ENCODE results near the gene TRMT61A. TPM values are rescaled to one million over a fixed set of nuclear protein-coding genes. Genes with fewer than 3 reads are reported as not detected.

TRMT61A gene
- total RNA-seq, 4 donors from 2014 or later: 3.6 to 26.5 (median 8.7) TPM

GRCh38 chr14:103560691-103561090, 31.7 kb downstream of the TRMT61A start:
- Histone ChIP-seq H3K36me3 (no peaks in the 10 kb centered on the region), H3K9me3 (no peaks in the 10 kb centered on the region), H3K27ac (peak overlapping the region in 1 of 2 donors; percentile 95), H3K27me3 (no peaks in the 10 kb centered on the region), H3K4me3 (peak overlapping the region in 1 of 2 donors; percentile 98), H3K4me1 (peaks cover 20 to 29% of the 10 kb centered on the region in 2 donors)
- intact Hi-C loops (cut with DNase I; ENCODE audit: low total_unique reads): no loop called here
- DNase-seq: no peak
- TF ChIP-seq POLR2A (IDR thresholded peaks at IDR 0.05): no peak
- no peak for TF ChIP-seq CTCF (IDR thresholded peaks at IDR 0.05)

- H3K36me3 ChIP-seq: no peaks in the 10 kb centered on the region
- DNase-seq: peak; percentile 47 to 49
- TF ChIP-seq POLR2A (IDR thresholded peaks at IDR 0.05): no peak
- TF ChIP-seq CTCF (IDR thresholded peaks at IDR 0.05): no peak
- no peaks in the 10 kb centered on the region for H3K9me3 ChIP-seq
- intact Hi-C loops (cut with DNase I; ENCODE audit: low total_unique reads): no loop called here
- H3K27me3 ChIP-seq: no peaks in the 10 kb centered on the region
- H3K27ac ChIP-seq: peak overlapping the region; percentile 95 to 96
- peaks cover 20 to 29% of the 10 kb centered on the region in 2 donors for H3K4me1 ChIP-seq
- H3K4me3 ChIP-seq: peak overlapping the region; percentile 68 to 98
These were observed 32.6 kb downstream of the TRMT61A start for GRCh38 chr14:103561381-103562178.

- Histone ChIP-seq H3K4me1 (peaks cover 20 to 27% of the 10 kb centered on the region in 2 donors), H3K27ac (peak overlapping the region; percentile 95 to 96), H3K9me3 (no peaks in the 10 kb centered on the region), H3K36me3 (no peaks in the 10 kb centered on the region), H3K4me3 (peak overlapping the region; percentile 68 to 98), H3K27me3 (no peaks in the 10 kb centered on the region)
- peak in 1 of 2 donors; percentile 36 for DNase-seq
- TF ChIP-seq POLR2A (IDR thresholded peaks at IDR 0.05) (no peak), CTCF (IDR thresholded peaks at IDR 0.05) (no peak)
- intact Hi-C loops (cut with DNase I; ENCODE audit: low total_unique reads): no loop called here
These were observed 33.1 kb downstream of the TRMT61A start for GRCh38 chr14:103562179-103562428.

GRCh38 chr14:103562429-103563225, 33.6 kb downstream of the TRMT61A start, which contains the start of the genes BAG5 and COA8:
TSS of gene BAG5 (minus strand) at chr14:103562657. CDS start at chr14:103561164, 1,493 bp downstream.
TSS of gene COA8 (plus strand) at chr14:103562960. CDS start at chr14:103563002, 42 bp downstream.
- peak; percentile 78 to 85 for DNase-seq
- TF ChIP-seq POLR2A (IDR thresholded peaks at IDR 0.05): peak in 1 of 2 donors; percentile 80
- TF ChIP-seq CTCF (IDR thresholded peaks at IDR 0.05): peak in 2 of 4 experiments; percentile 34 to 38
- peaks cover 20 to 22% of the 10 kb centered on the region in 2 donors for H3K4me1 ChIP-seq

GRCh38 chr14:103563226-103563620, 34.2 kb downstream of the TRMT61A start:
- Histone ChIP-seq H3K27ac (peak overlapping the region; percentile 95 to 96), H3K9me3 (no peaks in the 10 kb centered on the region), H3K4me1 (peaks cover 17 to 20% of the 10 kb centered on the region in 2 donors), H3K36me3 (no peaks in the 10 kb centered on the region), H3K4me3 (peak overlapping the region; percentile 68 to 98), H3K27me3 (no peaks in the 10 kb centered on the region)
- no peak for TF ChIP-seq CTCF (IDR thresholded peaks at IDR 0.05)
- intact Hi-C loops (cut with DNase I; ENCODE audit: low total_unique reads): no loop called here
- no peak for DNase-seq

More at GRCh38 chr14:103562429-103563225, 33.6 kb downstream of the TRMT61A start, which contains the start of the genes BAG5 and COA8:
- no peaks in the 10 kb centered on the region for H3K27me3 ChIP-seq
- intact Hi-C loops (cut with DNase I; ENCODE audit: low total_unique reads): no loop called here
- H3K4me3 ChIP-seq: peak within 1 kb of the TSS; percentile 68 to 98
- H3K27ac ChIP-seq: peak within 1 kb of the TSS; percentile 95 to 96
- H3K9me3 ChIP-seq: no peaks in the 10 kb centered on the region
- no peaks in the 10 kb centered on the region for H3K36me3 ChIP-seq
